Embryonic facial prominence (tissue), 1 donor: ENCODE results near the gene KLHL6.

ENCODE experiments used
- DNase-seq: peaks from one replicate; pipeline ENCODE4 v3.0.0-alpha.2; 2016; ENCODE audit errors: extremely low spot score

Gene KLHL6

GRCh38 chr3:183564046-183564445, 8.5 kb upstream of the KLHL6 start:
- no peak for DNase-seq

GRCh38 chr3:183563536-183563874, 8.0 kb upstream of the KLHL6 start:
- no peak for DNase-seq

- no peak for DNase-seq
Observed at GRCh38 chr3:183560607-183561006, 5.1 kb upstream of the KLHL6 start.

- no peak for DNase-seq
Observed at GRCh38 chr3:183558495-183558894, 3.0 kb upstream of the KLHL6 start.

GRCh38 chr3:183556722-183557121, 1.2 kb upstream of the KLHL6 start:
- DNase-seq = no peak

GRCh38 chr3:183554377-183554776, 1.1 kb downstream of the KLHL6 start:
- DNase-seq = no peak

GRCh38 chr3:183553334-183554026, 2.0 kb downstream of the KLHL6 start:
- no peak for DNase-seq

- DNase-seq = no peak
Observed at GRCh38 chr3:183551930-183552329, 3.6 kb downstream of the KLHL6 start.

- no peak for DNase-seq
Observed at GRCh38 chr3:183548262-183548769, 7.2 kb downstream of the KLHL6 start.

- DNase-seq = no peak
Observed at GRCh38 chr3:183546625-183547024, 8.9 kb downstream of the KLHL6 start.

GRCh38 chr3:183545708-183546107, 9.8 kb downstream of the KLHL6 start:
- no peak for DNase-seq

- DNase-seq = no peak
Observed at GRCh38 chr3:183542355-183542754, 13.2 kb downstream of the KLHL6 start.

- no peak for DNase-seq
Observed at GRCh38 chr3:183541738-183542137, 13.8 kb downstream of the KLHL6 start.

- no peak for DNase-seq
Observed at GRCh38 chr3:183541235-183541655, 14.3 kb downstream of the KLHL6 start.

GRCh38 chr3:183540501-183541234, 14.8 kb downstream of the KLHL6 start:
- DNase-seq = no peak

- no peak for DNase-seq
Observed at GRCh38 chr3:183539811-183540210, 15.7 kb downstream of the KLHL6 start.

- DNase-seq = no peak
Observed at GRCh38 chr3:183538486-183538885, 17.0 kb downstream of the KLHL6 start.

GRCh38 chr3:183537295-183537730, 18.2 kb downstream of the KLHL6 start:
- no peak for DNase-seq

GRCh38 chr3:183536238-183536880, 19.1 kb downstream of the KLHL6 start:
- DNase-seq = no peak

GRCh38 chr3:183534249-183534648, 21.3 kb downstream of the KLHL6 start:
- no peak for DNase-seq

- no peak for DNase-seq
Observed at GRCh38 chr3:183533412-183534132, 21.9 kb downstream of the KLHL6 start.
